ENCODE data around the gene NRDC. TPM values are rescaled to one million over a fixed set of nuclear protein-coding genes. Genes with fewer than 3 reads are reported as not detected.
A peak's percentile ranks its signal among the peaks of the same experiment; 100 is the strongest.

The NRDC gene
- total and polyA plus RNA-seq, 9 of the 15 experiments (the other 6 are each of a cell fraction or from before 2014, with no cell fraction given): 102 to 371 (median 201) TPM

GRCh38 chr1:51791888-51792287 lies 86.6 kb downstream of the NRDC start:
- CTCF ChIA-PET (ENCODE audit: low intra/inter-chr PET ratio): no interaction called here
- BruUV-seq (replicated peaks): no TSS peak
- ATAC-seq: peak; percentile 11
- no peaks in the 10 kb centered on the region for H4K20me1 ChIP-seq (replicated peaks; ENCODE audit: control insufficient read depth, insufficient read depth, low read length)
- H3K4me3 ChIP-seq: no peak overlapping the region
- no peaks in the 10 kb centered on the region for H3K4me1 ChIP-seq (replicated peaks in 1 of 2; ENCODE audit: control insufficient read depth in 2 of 2, insufficient read depth in 2 of 2, low read length in 2 of 2)
- H3K9me3 ChIP-seq (replicated peaks; ENCODE audit: control insufficient read depth, insufficient read depth, low read depth, low read length): no peaks in the 10 kb centered on the region
- H3K4me2 ChIP-seq (ENCODE audit: insufficient read depth, low read length): no peak overlapping the region
- 87% methylated on average over 1 of the region's 1 CpG for WGBS (ENCODE audit: insufficient coverage, low coverage, missing lambda C conversion rate)
- no peaks in the 10 kb centered on the region for H3K27me3 ChIP-seq (ENCODE audit: control insufficient read depth in 2 of 2, insufficient read depth in 2 of 2, low read length in 2 of 2)
- peaks cover 92% of the 10 kb centered on the region for H3K36me3 ChIP-seq (ENCODE audit: control insufficient read depth, insufficient read depth, low read length)
- DNase-seq (ENCODE audit: extremely low read depth in 1 of 4, low spot score in 3 of 4): no peak
- in situ Hi-C loops (cut with MboI) (no loop called here), intact Hi-C loops (cut with micrococcal nuclease) (loop anchor here (10.0 kb wide), 1 partner anchor 213 kb away; no protein-coding TSS in a partner anchor)
- no peaks in the 10 kb centered on the region for H3K79me2 ChIP-seq (ENCODE audit: control insufficient read depth, insufficient read depth, low read length)
- H3K9me1 ChIP-seq (ENCODE audit: control insufficient read depth, insufficient read depth, low read length): no peaks in the 10 kb centered on the region
- no peak overlapping the region for H3K27ac ChIP-seq (ENCODE audit: extremely low read depth, low read depth, low read length)
- POLR2A ChIA-PET: interaction anchor here (0.6 to 1.1 kb wide), 4 partner anchors 12 to 573 kb away, joined by 3 to 5 read pairs (median 4); no protein-coding TSS in a partner anchor
- no peak overlapping the region for H2AFZ ChIP-seq (ENCODE audit: low read depth, low read length)
- TF ChIP-seq TRIM24 (IDR thresholded peaks at IDR 0.05) (no peak), SFPQ (IDR thresholded peaks at IDR 0.05; ENCODE audit: low read depth, low read length) (no peak), POLR2A (conservative IDR thresholded peaks at IDR 0.05) (peak; percentile 6; the same call in 1 of the 2 replicates), THAP12 (CRISPR knock-in tag; IDR thresholded peaks at IDR 0.05) (no peak), ZNF696 (CRISPR knock-in tag; conservative IDR thresholded peaks at IDR 0.05) (no peak), NR2C2 (CRISPR knock-in tag; IDR thresholded peaks at IDR 0.05) (no peak), NR2C2 (tag; IDR thresholded peaks at IDR 0.05) (no peak), CBX8 (IDR thresholded peaks at IDR 0.05; ENCODE audit: borderline replicate concordance, extremely low read depth, low read depth, low read length, poor library complexity, severe bottlenecking) (no peak)
- no peak for FAIRE-seq
- no peak overlapping the region for H3K9ac ChIP-seq (ENCODE audit: insufficient read depth in 1 of 2, low read depth in 2 of 2, low read length in 2 of 2)
